GM04503 (cell line): ENCODE results near the gene SIN3A.
A peak's percentile ranks its signal among the peaks of the same experiment; 100 is the strongest.
"Not testable (repeated sequence)": the region's sequence is repeated elsewhere in the genome, so short reads cannot be mapped to it uniquely, and the experiment has no call there.

Experiments
- DNase-seq: peaks from one replicate; pipeline ENCODE4 v3.0.0-alpha.2; 2012; ENCODE audit warnings: low read depth

The SIN3A gene

DNA sequence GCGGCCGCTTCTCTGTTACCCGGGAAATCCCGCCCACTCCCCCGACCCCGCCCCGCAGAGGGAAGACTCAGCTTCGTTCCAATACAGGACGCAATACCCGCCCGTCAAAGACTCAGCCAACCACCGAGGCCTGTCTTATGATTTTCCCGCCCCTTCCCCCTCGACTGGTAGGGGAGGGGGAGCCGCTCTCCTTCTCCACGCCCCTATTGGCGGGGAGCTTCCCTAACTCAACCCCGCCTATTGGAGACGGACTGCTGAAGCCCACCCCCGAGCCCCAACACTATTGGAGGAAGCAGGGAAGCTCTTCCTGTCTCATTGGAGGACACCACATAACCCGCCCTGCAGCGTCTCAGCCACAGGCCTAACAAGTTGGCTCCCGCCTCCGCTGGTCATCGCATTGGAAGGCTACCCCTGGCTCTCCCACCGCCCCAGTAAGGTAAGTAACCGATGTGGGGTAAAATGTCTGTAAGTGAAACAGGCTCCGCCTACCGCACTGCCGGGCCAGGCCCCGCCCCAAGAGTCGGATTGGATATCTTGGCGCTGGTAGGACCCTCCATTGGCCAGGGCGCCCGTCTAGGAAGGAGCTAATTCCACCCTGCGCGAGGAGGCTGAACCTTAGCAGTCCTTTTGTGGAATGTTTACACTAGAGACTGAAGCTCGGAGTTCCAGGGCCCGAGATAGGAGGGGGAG is at the start of gene SIN3A:
Gene SIN3A, minus strand, starts transcription at position 17 of the 690 bp plus-strand sequence. CDS start 21,315 bp downstream, outside the sequence.
- DNase-seq = peak; percentile 99

DNA sequence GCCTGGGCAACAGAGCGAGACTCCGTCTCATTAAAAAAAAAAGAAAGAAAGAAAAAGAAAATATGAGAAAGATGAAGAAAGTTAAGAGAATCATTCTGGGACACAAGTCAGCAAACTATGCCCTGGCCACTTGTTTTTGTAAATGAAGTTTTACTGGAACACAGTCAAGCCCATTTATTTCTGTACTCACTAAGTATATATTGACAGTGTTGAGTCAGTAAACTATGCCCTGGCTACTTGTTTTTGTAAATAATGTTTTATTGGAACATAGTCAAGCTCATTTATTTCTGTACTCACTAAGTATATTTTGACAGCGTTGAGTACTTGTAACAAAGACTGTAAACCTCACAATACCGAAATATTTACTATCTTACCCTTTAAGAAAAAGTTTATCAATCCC is 42.2 kb upstream of the SIN3A start:
- DNase-seq = no peak

- DNase-seq = no peak
Observed at GRCh38 chr15:75483961-75484360, 32.5 kb upstream of the SIN3A start.

- not testable (repeated sequence) for DNase-seq
Observed at GRCh38 chr15:75483556-75483955, 32.1 kb upstream of the SIN3A start.

GRCh38 chr15:75483106-75483505 is 31.6 kb upstream of the SIN3A start:
- DNase-seq = no peak

DNA sequence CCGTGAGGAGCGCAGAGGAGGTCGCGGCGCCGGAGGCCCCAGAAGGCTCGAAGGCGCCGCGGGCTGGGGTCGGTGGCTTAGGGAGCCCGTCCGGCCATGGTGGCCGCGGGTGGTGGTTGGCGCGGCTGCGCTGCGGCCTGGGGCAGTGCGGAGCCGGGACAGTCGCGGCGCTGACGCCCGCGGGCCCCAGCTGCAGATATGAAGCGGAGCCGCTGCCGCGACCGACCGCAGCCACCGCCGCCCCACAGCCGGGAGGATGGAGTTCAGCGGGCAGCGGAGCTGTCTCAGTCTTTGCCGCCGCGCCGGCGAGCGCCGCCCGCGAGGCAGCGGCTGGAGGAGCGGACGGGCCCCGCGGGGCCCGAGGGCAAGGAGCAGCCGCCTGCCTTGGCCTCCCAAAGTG is 29.0 kb upstream of the SIN3A start:
- not testable (repeated sequence) for DNase-seq

- DNase-seq = no peak
Observed at GRCh38 chr15:75479670-75480069, 28.2 kb upstream of the SIN3A start.

DNA sequence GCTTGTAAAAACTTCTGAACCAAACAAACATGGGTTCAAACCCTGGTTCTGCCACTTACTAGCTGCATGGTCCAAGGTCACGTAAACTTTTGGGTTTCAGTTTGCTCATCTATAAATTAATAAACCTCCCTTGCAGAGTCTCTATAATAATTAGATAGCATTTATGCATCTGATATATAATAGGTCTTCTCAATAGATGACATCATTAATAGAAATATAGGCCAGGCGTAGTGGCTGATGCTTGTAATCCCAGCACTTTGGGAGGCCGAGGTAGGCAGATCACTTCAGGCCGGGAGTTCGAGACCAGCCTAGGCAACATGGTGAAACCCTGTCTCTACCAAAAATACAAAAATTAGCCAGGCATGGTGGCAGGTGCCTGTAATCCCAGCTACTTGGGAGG is 25.6 kb upstream of the SIN3A start:
- not testable (repeated sequence) for DNase-seq

- DNase-seq = no peak
Observed at GRCh38 chr15:75468913-75469598, 17.6 kb upstream of the SIN3A start.

GRCh38 chr15:75460646-75461045 is 9.2 kb upstream of the SIN3A start:
- DNase-seq = no peak

- DNase-seq = no peak
Observed at GRCh38 chr15:75459581-75459980, 8.1 kb upstream of the SIN3A start.

GRCh38 chr15:75456710-75457109 is 5.2 kb upstream of the SIN3A start:
- DNase-seq = no peak

- no peak for DNase-seq
Observed at GRCh38 chr15:75455982-75456531, 4.6 kb upstream of the SIN3A start.

GRCh38 chr15:75455424-75455981 is 4.0 kb upstream of the SIN3A start:
- peak; percentile 39 for DNase-seq

- DNase-seq = no peak
Observed at GRCh38 chr15:75454471-75455378, 3.2 kb upstream of the SIN3A start.

DNA sequence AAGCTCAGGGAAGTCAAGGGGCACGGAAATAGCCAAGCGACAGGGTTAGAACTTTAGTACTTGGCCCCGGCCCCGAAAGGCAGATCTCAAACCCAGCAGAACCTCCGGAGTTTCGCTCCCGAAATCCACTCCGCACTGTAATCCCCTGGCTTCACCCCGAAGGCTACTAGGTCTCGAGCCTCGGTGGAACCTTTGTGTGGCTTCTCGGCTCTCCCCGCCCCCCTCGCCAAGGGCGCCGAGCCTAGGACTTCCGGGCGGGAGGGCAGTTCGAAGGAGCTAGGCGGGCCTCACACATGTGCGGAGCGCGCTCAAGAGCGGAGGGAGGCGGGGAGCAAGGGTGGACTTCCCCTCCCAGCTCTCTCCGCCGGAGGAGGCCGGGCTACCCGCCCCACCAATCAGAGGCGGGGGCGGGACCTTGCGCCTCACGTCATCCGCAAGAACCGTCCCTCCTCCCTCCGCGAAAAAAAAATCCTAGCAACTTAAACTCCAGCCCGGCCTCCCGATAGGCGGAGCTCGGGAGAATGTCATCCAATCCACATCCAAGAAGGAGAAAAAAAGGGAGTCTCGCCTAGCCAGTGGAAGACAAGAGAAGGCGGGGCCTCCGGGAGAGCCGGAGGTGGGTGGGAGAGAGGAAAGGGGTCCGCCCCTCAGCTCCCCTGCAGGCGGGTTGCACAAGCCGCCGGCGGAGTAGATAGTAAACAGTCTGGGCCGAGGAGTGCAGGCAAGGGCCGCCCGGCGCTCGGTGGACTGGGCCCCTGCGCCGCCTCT is 2.4 kb upstream of the SIN3A start:
- peak; percentile 98 for DNase-seq

GRCh38 chr15:75452865-75453702 is 1.6 kb upstream of the SIN3A start:
- no peak for DNase-seq

- peak; percentile 33 for DNase-seq
Observed at GRCh38 chr15:75452364-75452864, 924 bp upstream of the SIN3A start.

- DNase-seq = no peak
Observed at GRCh38 chr15:75451202-75451673, 252 bp downstream of the SIN3A start.
